GM18909 (cell line): ENCODE measurements around the gene HSD17B2.
"Not testable (repeated sequence)": the region's sequence is repeated elsewhere in the genome, so short reads cannot be mapped to it uniquely, and the experiment has no call there.

Source experiments
- ATAC-seq: cut with Tn5 transposase; IDR thresholded peaks from one replicate; pipeline ENCODE4 v1.9.1; 2021; ENCODE audit warnings: mild to moderate bottlenecking; ENCODE audit not compliant: unreplicated experiment, poor library complexity

Gene HSD17B2

DNA sequence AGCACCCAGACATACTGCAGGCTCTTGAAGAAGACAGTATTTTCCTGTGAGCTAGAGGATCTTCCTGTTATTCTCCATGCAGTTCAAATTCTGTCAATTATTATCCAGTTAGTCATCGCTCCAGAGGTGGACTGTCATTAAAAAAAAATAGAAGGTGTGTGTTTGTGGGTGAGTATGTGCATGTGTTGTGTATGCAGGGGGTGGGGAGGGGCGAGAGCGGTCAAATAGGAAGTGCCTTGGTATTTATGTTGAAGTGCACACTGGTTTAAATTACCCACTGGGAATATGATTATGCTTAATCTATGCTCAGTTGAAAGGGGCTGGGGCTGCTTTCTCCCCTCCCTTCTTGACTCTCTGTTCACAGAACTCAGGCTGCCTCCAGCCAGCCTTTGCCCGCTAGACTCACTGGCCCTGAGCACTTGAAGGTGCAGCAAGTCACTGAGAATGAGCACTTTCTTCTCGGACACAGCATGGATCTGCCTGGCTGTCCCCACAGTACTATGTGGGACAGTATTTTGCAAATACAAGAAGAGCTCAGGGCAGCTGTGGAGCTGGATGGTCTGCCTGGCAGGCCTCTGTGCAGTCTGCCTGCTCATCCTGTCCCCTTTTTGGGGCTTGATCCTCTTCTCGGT lies at the start of gene HSD17B2:
Gene HSD17B2 (plus strand): TSS at position 273 of the 632 bp plus-strand sequence. CDS start 172 bp downstream, at position 445.
- no peak for ATAC-seq

DNA sequence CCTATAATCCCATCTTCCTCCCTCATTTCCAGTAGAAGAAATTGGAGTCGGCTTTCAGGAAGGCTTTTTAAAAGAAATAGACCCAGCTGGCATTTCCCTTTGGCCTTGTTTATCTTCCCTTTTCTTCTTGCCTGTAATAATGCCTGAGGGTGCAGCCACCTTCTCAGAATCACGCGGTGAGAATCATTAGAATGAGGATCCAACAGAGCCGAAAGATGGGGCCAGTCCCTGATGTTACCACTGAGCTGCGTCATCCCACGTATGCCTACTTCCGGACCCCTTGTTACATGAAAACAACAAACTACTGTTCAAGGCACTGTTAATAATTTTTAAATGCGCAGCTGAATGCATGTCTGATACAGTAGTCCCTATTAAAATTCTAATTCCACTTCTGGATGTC lies 47.9 kb upstream of the HSD17B2 start:
- ATAC-seq: no peak

GRCh38 chr16:81987706-81988105 lies 47.3 kb upstream of the HSD17B2 start:
- ATAC-seq: no peak

GRCh38 chr16:81992859-81993258 lies 42.2 kb upstream of the HSD17B2 start:
- no peak for ATAC-seq

DNA sequence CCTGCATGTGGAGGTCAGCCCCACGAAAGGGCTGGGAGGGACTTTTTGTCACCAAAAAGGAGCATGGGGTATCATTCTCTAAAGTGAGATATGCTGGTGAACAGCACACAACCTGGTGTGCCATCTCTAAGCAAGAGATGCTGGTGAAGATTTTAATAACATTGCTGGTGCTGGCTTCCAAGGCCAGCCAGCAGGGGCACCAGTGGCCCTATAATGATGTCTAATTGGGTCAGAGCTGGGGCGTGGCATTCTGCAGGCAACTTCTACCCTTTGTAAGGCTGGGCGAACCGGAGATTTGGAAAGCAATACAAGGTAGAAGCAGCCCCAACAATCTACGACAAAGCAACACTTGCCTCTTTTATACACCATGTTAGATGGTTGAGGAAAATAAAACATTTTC lies 40.6 kb upstream of the HSD17B2 start:
- ATAC-seq: no peak

- no peak for ATAC-seq
These were observed 39.4 kb upstream of the HSD17B2 start for GRCh38 chr16:81995651-81996050.

- no peak for ATAC-seq
These were observed 38.2 kb upstream of the HSD17B2 start for GRCh38 chr16:81996664-81997509.

GRCh38 chr16:81997738-81998137 lies 37.3 kb upstream of the HSD17B2 start:
- ATAC-seq: no peak

DNA sequence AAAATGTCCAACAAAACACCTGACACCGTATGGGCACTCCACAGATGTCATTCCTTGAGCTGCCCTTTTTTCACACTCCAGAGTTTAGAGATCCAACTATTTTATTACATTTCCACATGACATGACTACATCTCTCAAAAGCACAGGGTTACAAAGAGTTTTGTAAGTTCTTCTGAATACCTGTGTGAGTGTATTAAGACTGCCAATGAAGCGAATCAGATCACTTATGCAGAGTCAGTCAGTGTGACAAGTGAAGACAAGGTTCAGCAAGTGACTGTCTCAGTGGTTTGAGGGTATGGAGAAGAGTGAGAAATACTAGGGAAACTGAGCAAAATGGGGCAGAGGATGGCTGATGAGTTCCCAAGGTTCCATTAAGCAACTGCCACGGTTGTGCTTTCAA lies 32.2 kb upstream of the HSD17B2 start:
- ATAC-seq: no peak

DNA sequence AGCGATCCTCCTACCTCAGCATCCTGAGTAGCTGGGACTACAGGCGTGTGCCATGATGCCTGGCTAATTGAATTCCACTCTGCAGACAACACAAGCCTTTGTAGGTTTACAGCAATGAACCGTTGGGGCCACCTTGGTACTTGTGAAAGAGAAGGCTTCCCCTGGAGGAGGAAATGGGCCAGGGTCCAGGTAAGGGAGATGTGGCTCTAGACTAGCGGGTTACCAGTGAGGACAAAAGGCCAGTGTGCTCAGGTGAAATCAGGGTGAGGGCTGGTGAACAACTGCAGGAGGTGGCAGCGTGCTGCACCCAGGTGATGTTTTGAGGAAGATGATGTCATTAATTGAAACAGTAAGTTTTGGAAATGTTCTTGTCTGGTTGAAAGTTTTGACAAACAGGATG lies 30.5 kb upstream of the HSD17B2 start:
- ATAC-seq: no peak

DNA sequence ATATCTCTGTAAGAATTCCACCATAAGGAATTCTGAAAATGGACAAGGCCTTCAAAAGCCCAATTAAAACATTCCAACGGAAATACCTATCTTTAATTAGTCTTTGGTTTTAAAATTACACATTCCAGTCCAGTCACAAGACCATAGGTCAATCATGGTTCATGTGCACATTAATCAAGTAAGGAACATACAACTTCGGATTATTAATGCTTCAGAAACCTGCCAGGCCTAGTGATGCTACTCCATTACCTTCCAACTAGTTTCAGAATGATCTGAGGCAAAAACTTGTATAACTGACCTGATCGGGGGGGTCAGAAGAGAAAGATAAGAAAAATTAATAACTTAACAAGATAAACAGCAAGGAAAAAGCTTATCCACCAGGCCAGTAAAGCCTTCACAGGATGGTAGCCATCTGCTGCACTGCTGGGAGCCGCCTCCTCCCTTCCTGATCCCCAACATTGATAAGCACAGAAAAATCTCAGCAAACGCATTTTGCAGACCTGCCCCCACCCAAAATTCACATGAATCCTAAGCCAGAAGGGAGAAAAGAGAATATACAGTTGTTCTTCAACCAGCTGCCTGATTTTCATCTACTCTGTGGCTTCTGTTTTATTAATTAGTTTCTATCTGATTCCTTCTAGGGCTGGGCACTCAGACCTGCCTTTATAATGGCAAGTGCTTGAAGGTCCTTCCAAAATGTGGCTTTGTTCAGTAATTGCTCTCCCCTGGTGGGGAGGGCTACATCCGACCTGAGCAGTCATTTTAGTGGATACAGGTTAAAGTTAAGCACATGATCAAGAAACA lies 29.8 kb upstream of the HSD17B2 start:
- no peak for ATAC-seq

- no peak for ATAC-seq
These were observed 29.0 kb upstream of the HSD17B2 start for GRCh38 chr16:82006036-82006435.

GRCh38 chr16:82007189-82007588 lies 27.9 kb upstream of the HSD17B2 start:
- ATAC-seq: no peak

DNA sequence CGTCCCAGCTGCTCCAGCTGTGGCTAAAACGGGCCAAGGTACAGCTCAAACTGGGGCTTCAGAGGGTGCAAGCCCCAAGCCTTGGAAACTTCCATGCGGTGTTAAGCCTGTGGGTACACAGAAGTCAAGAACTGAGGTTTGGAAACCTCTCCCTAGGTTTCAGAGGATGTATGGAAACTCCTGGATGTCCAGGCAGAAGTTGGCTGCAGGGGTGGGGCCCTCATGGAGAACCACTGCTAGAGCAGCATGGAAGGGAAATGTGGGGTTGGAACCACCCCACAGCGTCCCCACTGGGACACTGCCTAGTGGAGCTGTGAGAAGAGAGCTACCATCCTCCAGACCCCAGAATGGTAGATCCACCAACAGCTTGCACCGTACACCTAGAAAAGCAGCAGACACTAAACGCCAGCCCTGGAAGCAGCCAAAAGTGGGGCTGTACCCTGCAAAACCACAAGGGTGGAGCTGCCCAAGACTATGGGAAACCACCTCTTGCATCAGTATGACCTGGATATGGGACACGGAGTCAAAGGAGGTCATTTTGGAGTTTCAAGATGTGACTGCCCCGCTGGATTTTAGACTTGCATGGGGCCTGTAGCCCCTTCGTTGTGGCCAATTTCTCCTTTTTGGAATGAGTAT lies 26.0 kb upstream of the HSD17B2 start:
- ATAC-seq: no peak

GRCh38 chr16:82009789-82010188 lies 25.3 kb upstream of the HSD17B2 start:
- ATAC-seq: not testable (repeated sequence)

DNA sequence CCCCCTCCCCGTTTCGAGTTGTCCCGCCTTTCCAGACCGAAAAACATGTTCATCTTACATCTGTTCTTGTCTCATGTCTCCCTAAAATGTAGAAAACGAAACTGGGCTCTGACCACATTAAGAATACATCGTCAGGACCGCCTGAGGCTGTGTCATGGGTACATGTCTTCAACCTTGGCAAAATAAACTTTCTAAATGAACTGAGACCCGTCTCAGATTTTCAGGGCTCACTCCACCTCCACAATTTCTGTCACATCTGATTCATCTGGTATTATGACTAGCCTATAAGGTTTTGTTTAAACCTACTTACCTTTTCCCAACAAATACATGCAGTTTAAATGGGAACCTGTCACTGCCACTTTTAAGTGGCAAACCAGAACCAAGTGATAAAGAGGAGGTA lies 24.4 kb upstream of the HSD17B2 start:
- no peak for ATAC-seq

GRCh38 chr16:82011199-82011641 lies 23.8 kb upstream of the HSD17B2 start, which contains the start of gene SDR42E1:
Gene SDR42E1, minus strand, starts transcription at chr16:82011470. Its CDS starts 10,612 bp downstream, at chr16:82000858.
- peak; percentile 97 for ATAC-seq

- no peak for ATAC-seq
These were observed 21.9 kb upstream of the HSD17B2 start for GRCh38 chr16:82013139-82013538.

DNA sequence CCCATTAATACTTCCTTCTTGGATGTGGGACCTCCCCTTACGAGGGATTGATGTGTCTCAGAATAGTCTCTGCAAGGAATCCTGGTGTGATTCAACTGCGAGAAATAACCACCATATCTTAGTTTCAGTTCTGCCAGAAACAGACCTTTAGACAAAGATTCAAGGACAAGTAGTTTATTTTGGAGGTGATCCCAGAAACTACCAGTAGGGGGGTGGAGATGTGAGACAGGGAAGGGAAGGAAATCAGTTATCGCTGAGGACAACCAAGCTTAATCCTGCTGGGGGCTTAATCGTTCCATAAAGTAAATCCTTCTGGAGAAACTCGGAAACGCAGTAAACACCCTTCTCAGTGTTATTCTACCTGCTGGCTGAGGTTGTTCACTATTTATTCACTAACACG lies 18.8 kb upstream of the HSD17B2 start:
- ATAC-seq: no peak

DNA sequence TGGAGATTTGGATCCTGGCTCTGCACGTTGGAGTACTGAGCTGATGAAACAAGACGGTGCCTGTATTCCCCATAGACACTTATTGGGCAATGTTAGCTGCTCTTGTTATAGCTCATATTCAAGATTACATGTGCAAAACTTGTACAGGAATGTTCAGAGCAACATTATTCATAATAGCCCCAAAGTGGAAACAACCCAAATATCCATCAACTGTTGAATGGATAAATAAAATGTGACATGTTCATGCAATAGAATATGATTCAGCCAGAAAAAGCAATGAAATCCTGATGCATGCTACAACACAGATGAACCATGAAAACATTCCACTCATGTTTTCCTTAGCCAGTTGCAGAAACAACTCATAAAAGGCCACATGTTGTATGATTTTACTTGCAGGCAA lies 18.1 kb upstream of the HSD17B2 start:
- no peak for ATAC-seq
